B cell (primary cell): Measurements from ENCODE around the gene COL4A5. TPM values are rescaled to one million over a fixed set of nuclear protein-coding genes. Genes with fewer than 3 reads are reported as not detected.

Experiments
- ATAC-seq: fragments of 200-7000 bp; cut with Tn5 transposase; one replicate; pipeline ENCODE4 v1.10.0; 2021; ENCODE audit warnings: low read depth, mild to moderate bottlenecking, moderate number of reproducible peaks, moderate library complexity
- CTCF ChIA-PET: fragments of 350-600 bp; sonication (Branson Sonifier 250); formaldehyde crosslinking; loops from one replicate; lab custom pipeline; 2021; ENCODE audit warnings: antibody characterized with exemption, inconsistent platforms; lab: Charles Lee
- POLR2A ChIA-PET: fragments of 350-600 bp; sonication (Branson Sonifier 250); formaldehyde crosslinking; loops from one replicate; lab custom pipeline; 2021; ENCODE audit warnings: antibody characterized with exemption; lab: Charles Lee
- DNase-seq: peaks from one replicate; pipeline ENCODE4 v3.0.0; 2013
- H2AFZ ChIP-seq: 2 replicates; pipeline ENCODE4 v1.6.1; 2012; ENCODE audit warnings: mild to moderate bottlenecking, low read depth, low read length; ENCODE audit not compliant: insufficient read depth, poor library complexity, severe bottlenecking
- H3K27ac ChIP-seq, 2 donors: 1 replicate in 1 of 2; 2 replicates in 1 of 2; pipeline ENCODE4 v1.5.1; 2012 to 2013; ENCODE audit warnings: low read length in 2 of 2, mild to moderate bottlenecking in 2 of 2, moderate library complexity in 1 of 2
- H3K27me3 ChIP-seq, 4 experiments: fragments of 200-600 bp in 1 of 4; sonication (generic) in 1 of 4; replicated peaks in 1 of 4; 1 replicate in 2 of 4; 2 replicates in 2 of 4; pipeline versions ENCODE4 v1.6.1 to v1.7.0; 2013 to 2016; ENCODE audit warnings: low read length in 3 of 4, mild to moderate bottlenecking in 2 of 4, mixed read lengths in 1 of 4, moderate library complexity in 1 of 4; ENCODE audit not compliant: insufficient read depth in 4 of 4, control insufficient read depth in 3 of 4; ENCODE audit errors: control extremely low read depth in 1 of 4
- H3K36me3 ChIP-seq, 2 experiments: replicated peaks in 1 of 2; 1 replicate in 1 of 2; 2 replicates in 1 of 2; pipeline versions ENCODE4 v1.6.1 to v1.7.1; 2013; ENCODE audit warnings: low read length in 1 of 2; ENCODE audit not compliant: insufficient read depth in 2 of 2, control insufficient read depth in 1 of 2; ENCODE audit errors: control extremely low read depth in 1 of 2, extremely low read depth in 1 of 2
- H3K4me1 ChIP-seq, 2 donors: fragments of 200-600 bp in 1 of 2; sonication (generic) in 1 of 2; 1 replicate in 1 of 2; 2 replicates in 1 of 2; pipeline versions ENCODE4 v1.5.1 to v1.6.1; 2013 to 2017; ENCODE audit warnings: low read length in 2 of 2; ENCODE audit not compliant: control insufficient read depth in 2 of 2, insufficient read depth in 2 of 2
- H3K4me2 ChIP-seq: replicated peaks from 2 replicates; pipeline ENCODE3; 2012; ENCODE audit warnings: mild to moderate bottlenecking, low read depth, low read length; ENCODE audit not compliant: poor library complexity, severe bottlenecking
- H3K4me3 ChIP-seq, 5 experiments: fragments of 200-600 bp in 1 of 5; sonication (generic) in 1 of 5; 1 replicate in 3 of 5; 2 replicates in 2 of 5; pipeline versions ENCODE4 v1.5.1 to v1.7.0; 2011 to 2016; ENCODE audit warnings: low read length in 4 of 5, mild to moderate bottlenecking in 4 of 5, low read depth in 2 of 5, control low read depth in 1 of 5, moderate library complexity in 1 of 5; ENCODE audit not compliant: insufficient read depth in 1 of 5; ENCODE audit errors: control extremely low read depth in 1 of 5, extremely low read depth in 1 of 5
- H3K79me2 ChIP-seq: fragments of 200-600 bp; sonication (generic); one replicate; pipeline ENCODE4 v1.6.0; 2016; ENCODE audit warnings: low read length; ENCODE audit not compliant: control insufficient read depth, insufficient read depth
- H3K9ac ChIP-seq: fragments of 200-600 bp; sonication (generic); 2 replicates; pipeline ENCODE4 v1.6.1; 2017; ENCODE audit warnings: mild to moderate bottlenecking, low read length, moderate library complexity
- H3K9me3 ChIP-seq, 3 donors: one replicate each; pipeline versions ENCODE4 v1.6.1 to v1.7.1; 2013; ENCODE audit warnings: low read length in 2 of 3; ENCODE audit not compliant: control insufficient read depth in 2 of 3, insufficient read depth in 1 of 3; ENCODE audit errors: control extremely low read depth in 1 of 3
- H4K20me1 ChIP-seq: 2 replicates; pipeline ENCODE4 v1.6.0; 2012; ENCODE audit warnings: mild to moderate bottlenecking, low read length; ENCODE audit not compliant: insufficient read depth, control insufficient read depth, poor library complexity, severe bottlenecking
- H3K27ac Mint-ChIP-seq: one replicate; pipeline ENCODE4 v1.8.0; 2021; ENCODE audit warnings: mixed read lengths
- H3K27me3 Mint-ChIP-seq: one replicate; pipeline ENCODE4 v1.8.0; 2021; ENCODE audit warnings: mixed read lengths
- H3K4me1 Mint-ChIP-seq: one replicate; pipeline ENCODE4 v1.8.0; 2021; ENCODE audit warnings: mixed read lengths
- H3K4me3 Mint-ChIP-seq: one replicate; pipeline ENCODE4 v1.8.0; 2021; ENCODE audit warnings: mixed read lengths
- H3K9me3 Mint-ChIP-seq: one replicate; pipeline ENCODE4 v1.8.0; 2022; ENCODE audit warnings: mixed read lengths; ENCODE audit not compliant: insufficient read depth
- CTCF ChIP-seq: fragments of 200-600 bp; IDR thresholded peaks from one replicate; pipeline ENCODE4 v1.8.0; 2022; ENCODE audit warnings: antibody characterized with exemption, mild to moderate bottlenecking
- EZH2 ChIP-seq: IDR thresholded peaks from 2 replicates; pipeline ENCODE4 v1.6.1; 2012; ENCODE audit warnings: borderline replicate concordance, low read depth, mild to moderate bottlenecking, moderate library complexity, low read length; ENCODE audit not compliant: insufficient read depth, poor library complexity, severe bottlenecking
- WGBS: methylation state at CpG from one replicate; pipeline ENCODE4 v1.1.5; 2013; ENCODE audit warnings: missing lambda C conversion rate; ENCODE audit not compliant: insufficient coverage; 5-methylcytosine and 5-hydroxymethylcytosine counted together
- intact Hi-C: fragments of 100-400 bp; cut with micrococcal nuclease; formaldehyde crosslinking; loops from one replicate; pipeline ENCODE4 v1.10.0; 2022
- polyA plus RNA-seq: library from polyadenylated mRNA; depleted of rRNA; stranded (reverse); fragments of >200 nt; gene quantifications from 2 replicates; pipeline ENCODE4 v1.2.3, GENCODE V29; 2012
- total RNA-seq, 2 donors: library from RNA; stranded (reverse); fragments of 120-200 nt in 1 of 2; gene quantifications; 1 replicate in 1 of 2; 2 replicates in 1 of 2; pipeline versions ENCODE4 v1.2.3 to v1.2.4, GENCODE V29; 2013 to 2022

COL4A5 gene
- total and polyA plus RNA-seq, 2 donors (not counting 1 experiment from before 2014, with no cell fraction given): not detected

GRCh38 chrX:108516184-108516583 lies 76.5 kb downstream of the COL4A5 start:
- H3K9me3 ChIP-seq: no peaks in the 10 kb centered on the region
- Mint-ChIP-seq H3K4me1 (no peaks in the 10 kb centered on the region), H3K27ac (no peak overlapping the region), H3K4me3 (no peak overlapping the region), H3K9me3 (no peaks in the 10 kb centered on the region), H3K27me3 (no peaks in the 10 kb centered on the region)
- ATAC-seq (no peak), DNase-seq (no peak)
- intact Hi-C loops: no loop called here
- no peak overlapping the region for H3K9ac ChIP-seq
- TF ChIP-seq CTCF (no peak), EZH2 (no peak)
- no CpG with 5 or more reads among the region's 2 CpGs for WGBS
- H3K79me2 ChIP-seq: no peaks in the 10 kb centered on the region
- H3K4me3 ChIP-seq: no peak overlapping the region
- no peaks in the 10 kb centered on the region for H3K36me3 ChIP-seq
- H3K27ac ChIP-seq: no peak overlapping the region
- no peaks in the 10 kb centered on the region for H3K4me1 ChIP-seq
- H4K20me1 ChIP-seq: no peaks in the 10 kb centered on the region
- POLR2A ChIA-PET: no interaction called here
- no peaks in the 10 kb centered on the region for H3K27me3 ChIP-seq
- no peak overlapping the region for H3K4me2 ChIP-seq
- no peak overlapping the region for H2AFZ ChIP-seq
- CTCF ChIA-PET: no interaction called here

GRCh38 chrX:108527724-108528123 lies 88.1 kb downstream of the COL4A5 start:
- Mint-ChIP-seq H3K4me1 (no peaks in the 10 kb centered on the region), H3K4me3 (no peak overlapping the region), H3K27ac (no peak overlapping the region), H3K9me3 (no peaks in the 10 kb centered on the region), H3K27me3 (no peaks in the 10 kb centered on the region)
- Histone ChIP-seq H3K79me2 (no peaks in the 10 kb centered on the region), H3K9me3 (no peaks in the 10 kb centered on the region), H3K4me1 (no peaks in the 10 kb centered on the region), H3K27me3 (no peaks in the 10 kb centered on the region), H3K9ac (no peak overlapping the region), H3K36me3 (no peaks in the 10 kb centered on the region), H3K27ac (no peak overlapping the region), H2AFZ (no peak overlapping the region), H3K4me3 (no peak overlapping the region), H3K4me2 (no peak overlapping the region), H4K20me1 (no peaks in the 10 kb centered on the region)
- TF ChIP-seq EZH2: no peak
- ChIA-PET POLR2A (no interaction called here), CTCF (no interaction called here)
- ATAC-seq (no peak), DNase-seq (peak; percentile 0)
- intact Hi-C loops: no loop called here
- WGBS: 81% methylated on average over 3 of the region's 3 CpGs
